ENCODE results near the gene STMN3. TPM values are rescaled to one million over a fixed set of nuclear protein-coding genes. Genes with fewer than 3 reads are reported as not detected.
A peak's percentile ranks its signal among the peaks of the same experiment; 100 is the strongest.
"Not testable (repeated sequence)": the region's sequence is repeated elsewhere in the genome, so short reads cannot be mapped to it uniquely, and the experiment has no call there.

STMN3 gene
- total and polyA plus RNA-seq, 8 donors: 12.6 to 47.0 (median 34.4) TPM

- TF ChIP-seq CTCF (IDR thresholded peaks at IDR 0.05): no peak
- H3K4me1 ChIP-seq: peaks cover 0 to 38% of the 10 kb centered on the region in 2 donors
- peak overlapping the region; percentile 48 to 71 for H3K27ac ChIP-seq
- H3K4me3 ChIP-seq: peak overlapping the region; percentile 25 to 53
- intact Hi-C loops (cut with DNase I): no loop called here
- H3K27me3 ChIP-seq: no peaks in the 10 kb centered on the region
- no peak for ATAC-seq
- H3K9me3 ChIP-seq: no peaks in the 10 kb centered on the region
- DNase-seq: no peak
- H3K36me3 ChIP-seq: no peaks in the 10 kb centered on the region
Measured at GRCh38 chr20:63642527-63643247, 10.5 kb downstream of the STMN3 start.

GRCh38 chr20:63641792-63642523 lies 11.3 kb downstream of the STMN3 start:
- Histone ChIP-seq H3K36me3 (no peaks in the 10 kb centered on the region), H3K4me3 (peak overlapping the region; percentile 33 to 63), H3K4me1 (peaks cover 0 to 45% of the 10 kb centered on the region in 2 donors), H3K9me3 (no peaks in the 10 kb centered on the region), H3K27ac (peak overlapping the region; percentile 84 to 94), H3K27me3 (no peaks in the 10 kb centered on the region)
- peak in 1 of 2 donors; percentile 49 for TF ChIP-seq CTCF (IDR thresholded peaks at IDR 0.05)
- ATAC-seq: peak; percentile 93
- intact Hi-C loops (cut with DNase I): no loop called here
- peak in 3 of 4 donors; percentile 80 to 97 (median 88) for DNase-seq

GRCh38 chr20:63641146-63641791 lies 12.0 kb downstream of the STMN3 start:
- Histone ChIP-seq H3K9me3 (no peaks in the 10 kb centered on the region), H3K4me1 (peaks cover 0 to 50% of the 10 kb centered on the region in 2 donors), H3K27ac (peak overlapping the region; percentile 84 to 94), H3K27me3 (no peaks in the 10 kb centered on the region), H3K36me3 (no peaks in the 10 kb centered on the region), H3K4me3 (peak overlapping the region; percentile 33 to 63)
- no peak for TF ChIP-seq CTCF (IDR thresholded peaks at IDR 0.05)
- intact Hi-C loops (cut with DNase I): no loop called here
- DNase-seq: peak in 1 of 4 donors; percentile 88
- ATAC-seq: peak; percentile 44

- intact Hi-C loops (cut with DNase I); ATAC-seq; H3K9me3 ChIP-seq; H3K27me3 ChIP-seq; DNase-seq; H3K36me3 ChIP-seq: not testable (repeated sequence)
- H3K4me3 ChIP-seq: peak overlapping the region in 1 of 2 donors; percentile 63
- H3K27ac ChIP-seq: peak overlapping the region in 1 of 2 donors; percentile 75
- H3K4me1 ChIP-seq: peaks cover 0 to 52% of the 10 kb centered on the region in 2 donors
Measured at GRCh38 chr20:63640686-63641085, 12.5 kb downstream of the STMN3 start.

GRCh38 chr20:63640086-63640485 lies 13.1 kb downstream of the STMN3 start:
- no peak for ATAC-seq
- H3K27ac ChIP-seq: peak overlapping the region; percentile 58 to 75
- no peaks in the 10 kb centered on the region for H3K27me3 ChIP-seq
- H3K36me3 ChIP-seq: no peaks in the 10 kb centered on the region
- DNase-seq: peak in 1 of 4 donors; percentile 63
- H3K4me3 ChIP-seq: peak overlapping the region in 1 of 2 donors; percentile 63
- no peak for TF ChIP-seq CTCF (IDR thresholded peaks at IDR 0.05)
- no peaks in the 10 kb centered on the region for H3K9me3 ChIP-seq
- peaks cover 0 to 58% of the 10 kb centered on the region in 2 donors for H3K4me1 ChIP-seq
- intact Hi-C loops (cut with DNase I): no loop called here

Data from left lung (tissue), 10 donors.